DOHH2 (cell line): ENCODE results near the gene ZNF20.
"Not testable (repeated sequence)": the region's sequence is repeated elsewhere in the genome, so short reads cannot be mapped to it uniquely, and the experiment has no call there.

Experiments used
- H3F3A ChIP-seq: fragments of 200-600 bp; sonication (generic), shearing (Covaris generic); 2 replicates; pipeline ENCODE4 v1.6.0; 2016; ENCODE audit warnings: antibody characterized with exemption, mild to moderate bottlenecking; ENCODE audit not compliant: control insufficient read depth, insufficient read depth
- H3K27ac ChIP-seq: fragments of 200-600 bp; sonication (generic); 2 replicates; pipeline ENCODE4 v1.5.1; 2014; ENCODE audit warnings: low read depth, mild to moderate bottlenecking, low read length, moderate library complexity
- H3K27me3 ChIP-seq: fragments of 200-600 bp; sonication (generic); 2 replicates; pipeline ENCODE4 v1.6.1; 2014; ENCODE audit warnings: mild to moderate bottlenecking, low read length, mixed read lengths; ENCODE audit not compliant: control insufficient read depth
- H3K36me3 ChIP-seq: fragments of 200-600 bp; sonication (generic); 2 replicates; pipeline ENCODE4 v1.6.1; 2014; ENCODE audit warnings: mild to moderate bottlenecking, low read length, moderate library complexity, mixed read lengths; ENCODE audit not compliant: control insufficient read depth
- H3K4me1 ChIP-seq: fragments of 200-600 bp; sonication (generic); 2 replicates; pipeline ENCODE4 v1.6.1; 2014; ENCODE audit warnings: mild to moderate bottlenecking, low read length, mixed read lengths; ENCODE audit not compliant: control insufficient read depth
- H3K4me2 ChIP-seq: fragments of 200-600 bp; sonication (generic); 2 replicates; pipeline ENCODE4 v1.6.0; 2014; ENCODE audit warnings: mild to moderate bottlenecking, low read length, moderate library complexity
- H3K4me3 ChIP-seq: fragments of 200-600 bp; sonication (generic); 2 replicates; pipeline ENCODE4 v1.5.1; 2014; ENCODE audit warnings: mild to moderate bottlenecking, low read length, mixed read lengths
- H3K79me2 ChIP-seq: fragments of 200-600 bp; sonication (generic); 2 replicates; pipeline ENCODE4 v1.6.1; 2014; ENCODE audit warnings: mild to moderate bottlenecking, low read length, mixed read lengths; ENCODE audit not compliant: control insufficient read depth
- H3K9me2 ChIP-seq: fragments of 200-600 bp; sonication (generic); replicated peaks from 2 replicates; pipeline ENCODE4 v1.6.1; 2014; ENCODE audit warnings: mild to moderate bottlenecking, low read length, mixed read lengths; ENCODE audit not compliant: control insufficient read depth
- H3K9me3 ChIP-seq: fragments of 200-600 bp; sonication (generic); 2 replicates; pipeline ENCODE4 v1.6.1; 2014; ENCODE audit warnings: antibody characterized with exemption, low read length, mixed read lengths; ENCODE audit not compliant: control insufficient read depth, insufficient read depth
- H4K20me1 ChIP-seq: fragments of 200-600 bp; sonication (generic); 2 replicates; pipeline ENCODE4 v1.6.0; 2014; ENCODE audit warnings: low read depth, mild to moderate bottlenecking, antibody characterized with exemption, low read length, moderate library complexity; ENCODE audit not compliant: control insufficient read depth, insufficient read depth
- CTCF ChIP-seq: fragments of 200-600 bp; sonication (generic); IDR thresholded peaks from one replicate; pipeline ENCODE4 v1.5.1; 2014; ENCODE audit warnings: antibody characterized with exemption, mild to moderate bottlenecking, low read depth, low read length; ENCODE audit not compliant: poor library complexity, severe bottlenecking
- EZH2phosphoT487 ChIP-seq: fragments of 200-600 bp; sonication (generic); IDR thresholded peaks from 2 replicates; pipeline ENCODE4 v1.6.1; 2017; ENCODE audit warnings: borderline replicate concordance, mild to moderate bottlenecking, antibody characterized with exemption, low read length, moderate library complexity, mixed read lengths

Gene ZNF20

GRCh38 chr19:12085074-12085818 lies 54.9 kb downstream of the ZNF20 start:
- no peaks in the 10 kb centered on the region for H3K79me2 ChIP-seq
- H3K27me3 ChIP-seq, result no peaks in the 10 kb centered on the region
- no peaks in the 10 kb centered on the region for H3K36me3 ChIP-seq
- H3K27ac ChIP-seq, result no peak overlapping the region
- H3K4me1 ChIP-seq, result no peaks in the 10 kb centered on the region
- H3F3A ChIP-seq, result no peaks in the 10 kb centered on the region
- H4K20me1 ChIP-seq, result no peaks in the 10 kb centered on the region
- H3K9me2 ChIP-seq, result no peaks in the 10 kb centered on the region
- no peak overlapping the region for H3K4me3 ChIP-seq
- no peak overlapping the region for H3K4me2 ChIP-seq
- H3K9me3 ChIP-seq, result no peaks in the 10 kb centered on the region; the same call in 1 of the 2 replicates
- TF ChIP-seq CTCF, result no peak
- no peak for TF ChIP-seq EZH2phosphoT487

- not testable (repeated sequence) for H3K9me2 ChIP-seq, H3K4me2 ChIP-seq, H3K27me3 ChIP-seq, H3K36me3 ChIP-seq, H4K20me1 ChIP-seq, H3K4me3 ChIP-seq, H3K9me3 ChIP-seq, H3K4me1 ChIP-seq, H3K79me2 ChIP-seq, H3K27ac ChIP-seq, H3F3A ChIP-seq
These were observed 56.8 kb downstream of the ZNF20 start for GRCh38 chr19:12083336-12083735.
